ENCODE measurements around the gene PEF1.

The PEF1 gene

GRCh38 chr1:31581821-31582810 lies 62.6 kb downstream of the PEF1 start:
- no peak for DNase-seq

GRCh38 chr1:31580891-31581603 lies 63.6 kb downstream of the PEF1 start:
- no peak for DNase-seq

GRCh38 chr1:31580513-31580870 lies 64.2 kb downstream of the PEF1 start:
- no peak for DNase-seq

Measured in midbrain (tissue), 1 donor.